ENCODE data around the gene APLN.

GRCh38 chrX:129634541-129634940 is 20.2 kb downstream of the APLN start:
- TF ChIP-seq CTCF (IDR thresholded peaks at IDR 0.05; ENCODE audit: low read depth, low read length, poor library complexity, severe bottlenecking) (no peak), EZH2phosphoT487 (IDR thresholded peaks at IDR 0.05; ENCODE audit: borderline replicate concordance, low read length) (no peak)
